ENCODE results near the gene DLGAP1.

The DLGAP1 gene

GRCh38 chr18:4242431-4243161, 212.5 kb downstream of the DLGAP1 start:
- no peak for DNase-seq (ENCODE audit: low read depth in 1 of 2, low spot score in 1 of 2)

- DNase-seq (ENCODE audit: low read depth in 1 of 2, low spot score in 1 of 2) = no peak
These were observed 214.0 kb downstream of the DLGAP1 start for GRCh38 chr18:4241090-4241617.

DNA sequence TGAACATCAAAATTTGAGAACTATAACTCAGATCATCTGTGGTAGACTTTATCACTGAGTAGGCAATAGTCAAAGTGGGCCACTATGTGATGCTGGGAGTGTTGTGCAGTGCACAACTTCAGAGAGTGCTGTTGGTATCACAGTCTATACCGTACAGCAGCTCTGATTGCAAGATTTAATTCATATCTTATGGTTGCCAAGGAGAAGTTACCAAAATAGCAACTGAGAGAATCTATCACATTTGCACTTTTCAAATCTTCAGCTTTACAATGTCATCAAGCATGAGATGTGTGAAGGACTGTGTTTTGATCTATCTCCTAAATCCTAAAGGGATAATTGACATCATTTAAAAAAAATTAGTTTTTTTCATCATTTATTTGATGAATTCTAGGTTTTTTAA, 216.1 kb downstream of the DLGAP1 start:
- no peak for DNase-seq (ENCODE audit: low read depth in 1 of 2, low spot score in 1 of 2)

DNA sequence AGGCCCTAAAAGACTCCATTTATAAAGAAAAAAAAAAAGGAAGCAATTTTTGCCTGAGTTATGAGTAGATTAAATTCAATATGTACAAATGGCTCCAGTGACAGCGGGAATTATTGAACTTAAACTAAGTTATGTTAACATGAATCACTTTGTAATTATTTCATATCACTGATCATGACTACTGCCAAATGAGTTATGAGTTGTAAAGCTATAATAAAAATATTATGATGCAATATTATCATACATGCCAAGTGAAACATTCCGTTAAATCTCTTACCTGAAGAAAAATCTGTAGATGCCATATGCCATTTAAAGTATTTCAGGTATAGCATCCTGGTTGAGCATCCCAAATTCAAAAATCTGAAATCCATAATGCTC, 217.5 kb downstream of the DLGAP1 start:
- DNase-seq (ENCODE audit: low read depth in 1 of 2, low spot score in 1 of 2) = no peak

DNA sequence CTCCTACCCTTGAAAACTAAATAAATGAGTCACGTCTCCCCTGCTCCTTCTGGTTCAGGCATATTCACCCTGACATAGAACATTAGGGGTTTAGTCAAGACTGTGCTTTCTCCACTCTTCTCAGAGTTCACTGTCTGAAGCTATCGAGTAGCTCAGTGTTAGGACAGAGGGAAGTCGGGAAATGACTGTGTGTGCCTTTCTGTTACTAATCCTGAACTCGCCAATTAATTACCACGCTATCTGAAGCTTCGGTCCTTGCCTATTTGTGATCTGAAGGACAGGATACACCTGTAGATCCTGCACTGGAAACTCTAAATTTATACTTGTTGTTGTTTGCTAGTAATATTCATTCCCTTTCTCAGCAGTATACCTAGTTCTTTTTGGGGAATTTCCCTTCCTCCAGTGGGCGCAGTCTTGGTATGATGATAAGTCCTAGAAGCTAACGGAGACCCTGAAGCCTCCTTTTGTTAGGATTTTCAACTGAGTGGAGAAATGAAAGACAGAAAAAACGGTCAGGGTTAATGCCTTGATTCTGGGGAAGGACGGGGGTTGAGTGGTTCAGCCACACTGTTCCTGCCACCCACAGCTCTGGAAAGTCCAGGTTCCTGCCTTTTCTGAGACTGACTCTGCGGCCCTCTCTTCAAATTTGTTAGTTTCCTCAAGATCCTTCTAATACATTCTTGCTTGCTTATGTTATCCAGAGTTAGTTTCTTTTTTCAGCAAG, 218.0 kb downstream of the DLGAP1 start:
- DNase-seq (ENCODE audit: low read depth in 1 of 2, low spot score in 1 of 2) = no peak

- no peak for DNase-seq (ENCODE audit: low read depth in 1 of 2, low spot score in 1 of 2)
These were observed 221.6 kb downstream of the DLGAP1 start for GRCh38 chr18:4233468-4233867.

DNA sequence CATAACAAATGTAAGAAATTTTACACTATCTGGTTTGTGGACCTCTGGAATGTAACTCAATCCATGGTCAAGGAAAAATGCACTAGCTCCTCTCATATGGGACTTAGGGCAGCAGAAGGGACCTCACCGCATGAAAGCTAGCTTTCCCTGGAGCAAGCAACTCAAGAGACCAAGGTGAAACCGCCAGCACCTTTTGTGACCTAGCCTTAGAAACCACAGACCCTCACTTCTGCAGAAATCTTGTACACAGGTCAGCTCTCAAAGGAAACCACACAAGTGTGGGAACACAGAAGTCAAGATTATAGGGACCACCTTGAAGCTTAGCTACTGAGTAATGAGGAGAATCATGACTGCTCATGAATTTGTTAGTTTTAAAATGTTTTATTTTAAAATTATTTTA, 222.5 kb downstream of the DLGAP1 start:
- no peak for DNase-seq (ENCODE audit: low read depth in 1 of 2, low spot score in 1 of 2)

DNA sequence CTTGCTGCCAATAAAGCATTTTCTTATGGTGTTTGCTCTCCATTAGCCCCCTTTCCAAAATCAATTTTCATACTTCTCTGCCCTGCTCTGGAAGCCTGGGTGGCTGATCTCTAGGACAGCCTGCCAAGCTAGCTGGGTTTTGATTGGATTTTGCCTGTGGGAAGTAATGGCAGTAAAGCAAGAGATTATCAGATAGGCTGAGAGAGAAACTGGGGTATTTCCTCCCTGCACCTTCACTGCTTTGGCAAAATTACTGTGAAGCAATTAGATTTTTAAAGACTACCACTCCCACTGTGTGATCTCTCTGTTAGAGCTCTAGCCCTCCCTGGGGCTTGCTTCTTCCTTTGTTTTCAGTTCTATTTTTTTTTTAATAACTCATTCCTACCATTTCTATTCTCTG, 223.8 kb downstream of the DLGAP1 start:
- DNase-seq (ENCODE audit: low read depth in 1 of 2, low spot score in 1 of 2) = no peak

DNA sequence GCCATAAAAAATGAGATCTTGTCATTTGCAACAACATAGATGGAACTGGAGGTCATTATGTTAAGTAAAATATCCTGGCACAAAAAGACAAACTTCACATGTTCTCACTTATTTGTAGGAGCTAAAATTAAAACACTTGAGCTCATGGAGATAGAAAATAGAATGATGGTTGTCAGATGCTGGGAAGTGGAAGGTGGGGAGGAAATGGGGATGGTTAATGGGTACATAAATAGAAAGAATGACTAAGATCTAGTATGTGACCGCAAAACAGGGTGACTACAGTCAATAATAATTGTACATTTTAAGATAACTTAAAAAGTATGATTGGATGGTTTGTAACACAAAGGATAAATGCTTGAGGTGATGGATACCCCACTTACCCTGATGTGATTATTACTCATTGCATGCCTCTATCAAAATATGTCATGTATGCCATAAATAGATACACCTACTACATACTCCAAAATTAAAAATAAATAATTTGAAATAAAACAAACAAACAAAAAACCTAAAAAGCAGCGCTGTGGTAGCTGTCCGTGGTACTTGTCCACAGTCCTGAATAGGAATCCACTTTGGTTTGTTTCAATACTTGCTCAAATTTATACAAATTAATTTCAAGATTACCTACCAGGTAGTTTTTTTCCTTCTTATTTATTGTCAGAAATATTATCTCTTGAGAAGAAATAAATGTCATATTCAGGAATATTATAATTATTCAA, 224.5 kb downstream of the DLGAP1 start:
- no peak for DNase-seq (ENCODE audit: low read depth in 1 of 2, low spot score in 1 of 2)

GRCh38 chr18:4224031-4224704, 230.9 kb downstream of the DLGAP1 start:
- DNase-seq (ENCODE audit: low read depth in 1 of 2, low spot score in 1 of 2) = no peak

DNA sequence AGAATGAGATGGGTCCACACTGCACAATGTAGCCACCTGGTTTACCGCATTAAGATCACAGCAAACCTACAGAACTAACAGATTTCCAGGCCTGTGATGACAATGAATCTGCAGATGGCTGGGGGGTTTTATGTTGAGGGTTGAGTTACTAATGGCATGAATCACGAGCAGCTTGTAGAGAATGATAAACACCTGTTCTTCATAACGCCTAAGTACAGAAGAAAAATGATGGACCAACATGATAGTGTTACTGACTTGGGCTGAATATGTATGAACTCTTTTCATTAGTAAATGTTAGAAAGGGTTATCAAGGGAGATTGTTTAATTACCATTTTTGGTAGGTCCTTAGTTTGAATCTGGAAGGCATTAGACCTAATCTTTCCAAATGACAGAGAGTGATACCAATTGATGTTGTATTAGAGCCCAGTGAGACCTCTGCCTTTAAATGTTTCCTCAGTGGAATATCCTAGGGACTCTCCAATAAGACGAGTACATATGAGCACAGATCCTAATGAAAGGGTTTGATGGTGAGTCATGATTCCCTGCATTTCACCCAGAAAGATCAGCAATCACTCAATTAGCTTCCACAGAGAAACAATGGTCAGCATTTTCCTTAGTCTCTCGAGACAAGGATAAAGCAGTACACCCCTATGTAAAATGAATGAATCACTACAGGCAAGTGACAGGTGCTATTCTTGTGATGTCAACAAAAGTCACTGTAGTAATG, 243.8 kb downstream of the DLGAP1 start:
- no peak for DNase-seq (ENCODE audit: low read depth in 1 of 2, low spot score in 1 of 2)

- no peak for DNase-seq (ENCODE audit: low read depth in 1 of 2, low spot score in 1 of 2)
These were observed 246.7 kb downstream of the DLGAP1 start for GRCh38 chr18:4208366-4208765.

- DNase-seq (ENCODE audit: low read depth in 1 of 2, low spot score in 1 of 2) = no peak
These were observed 247.6 kb downstream of the DLGAP1 start for GRCh38 chr18:4207383-4207985.

GRCh38 chr18:4204438-4204720, 250.7 kb downstream of the DLGAP1 start:
- DNase-seq (ENCODE audit: low read depth in 1 of 2, low spot score in 1 of 2) = no peak

DNA sequence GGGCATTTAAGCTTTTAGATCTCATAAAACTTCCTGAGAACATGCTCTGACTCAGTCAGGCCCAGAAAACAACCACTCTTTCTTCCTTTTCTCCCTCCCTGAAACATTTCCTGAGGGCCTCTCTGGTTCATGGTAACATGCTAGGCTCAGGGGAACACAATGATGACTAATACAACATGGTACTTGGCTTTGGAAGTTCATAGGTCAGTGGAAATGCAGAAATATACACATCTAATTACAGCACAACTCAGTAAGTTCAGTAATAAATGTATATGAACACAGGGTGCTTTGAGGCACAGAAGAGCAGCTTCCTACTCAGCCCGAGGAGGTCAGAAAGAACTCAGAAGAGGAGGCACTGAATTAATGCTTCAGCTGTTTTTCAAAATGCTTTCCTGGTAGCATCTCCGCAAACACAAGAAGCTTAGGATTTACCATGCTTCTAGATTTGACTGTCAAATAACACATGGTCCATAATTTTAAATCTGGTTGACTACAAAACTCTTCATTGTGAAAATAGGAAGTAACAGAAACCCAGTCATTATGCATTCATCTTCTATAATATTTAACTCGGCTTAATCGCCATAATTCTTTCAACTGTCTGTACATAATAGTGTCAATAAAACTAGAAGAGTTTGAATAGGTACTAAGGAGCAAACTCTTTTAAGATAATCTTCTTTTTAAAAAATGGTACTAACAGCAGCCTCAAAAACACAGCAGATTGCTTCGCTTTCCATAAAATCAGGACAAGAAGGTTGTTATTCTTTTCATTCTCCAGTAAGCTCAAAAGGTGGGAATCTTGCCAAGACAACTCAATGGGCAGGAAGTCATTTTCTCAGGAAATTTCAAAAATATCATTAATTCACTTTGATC, 251.3 kb downstream of the DLGAP1 start:
- DNase-seq (ENCODE audit: low read depth in 1 of 2, low spot score in 1 of 2) = no peak

DNA sequence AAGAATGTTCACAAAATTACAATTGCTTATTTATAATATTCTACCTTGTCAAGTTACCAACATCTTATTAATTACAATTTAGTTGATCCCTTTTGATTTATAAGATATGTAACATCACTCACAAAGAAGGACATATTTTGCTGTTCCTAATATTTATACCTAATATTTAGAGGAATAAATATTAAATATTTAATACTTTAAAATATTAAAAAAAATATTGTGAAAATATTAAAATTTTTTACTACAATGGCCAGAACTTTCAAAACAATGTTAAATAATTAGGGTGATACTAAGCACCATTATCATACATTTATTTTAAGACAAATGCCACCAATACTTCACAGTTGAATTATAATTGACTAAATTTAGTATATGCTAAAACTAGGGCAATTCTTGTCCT, 254.7 kb downstream of the DLGAP1 start:
- no peak for DNase-seq (ENCODE audit: low read depth in 1 of 2, low spot score in 1 of 2)

- DNase-seq (ENCODE audit: low read depth in 1 of 2, low spot score in 1 of 2) = no peak
These were observed 256.2 kb downstream of the DLGAP1 start for GRCh38 chr18:4198956-4199355.

- no peak for DNase-seq (ENCODE audit: low read depth in 1 of 2, low spot score in 1 of 2)
These were observed 258.8 kb downstream of the DLGAP1 start for GRCh38 chr18:4196351-4196750.

DNA sequence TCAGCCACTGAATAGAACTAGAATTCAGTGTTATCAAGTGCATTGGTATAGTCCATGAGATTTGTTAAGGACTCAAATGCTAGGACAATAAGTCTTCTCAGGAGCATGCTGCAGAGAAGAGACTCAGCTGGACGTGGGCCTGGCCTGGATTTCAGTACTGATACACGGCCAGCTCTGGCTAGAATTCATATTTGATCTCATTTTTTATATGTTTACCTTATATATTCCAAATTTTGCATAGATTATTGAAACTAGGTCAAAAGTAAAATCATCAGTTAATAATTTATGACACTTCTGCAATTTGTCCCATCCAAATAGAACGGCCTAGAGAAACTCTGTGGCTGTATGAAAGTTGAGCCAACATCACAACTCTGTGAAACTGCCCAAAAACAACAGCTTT, 262.0 kb downstream of the DLGAP1 start:
- DNase-seq (ENCODE audit: low read depth in 1 of 2, low spot score in 1 of 2) = no peak

All from stimulated activated CD4-positive, alpha-beta T cell treated with anti-CD3 and anti-CD28 coated beads, Interleukin-15, amount 100 ng/mL, for 1 hour (primary cell).